K562 (cell line): ENCODE measurements around the gene ERICH2. TPM values are rescaled to one million over a fixed set of nuclear protein-coding genes. Genes with fewer than 3 reads are reported as not detected.

ENCODE experiments used
- ARID1B ChIP-seq: fragments of 450-650 bp; IDR thresholded peaks from 2 replicates; pipeline ENCODE4 v1.6.1; 2016; ENCODE audit warnings: antibody characterized with exemption, mild to moderate bottlenecking, inconsistent platforms
- DNMT1 ChIP-seq: fragments of 450-650 bp; IDR thresholded peaks from 2 replicates; pipeline ENCODE4 v1.6.1; 2016; ENCODE audit warnings: antibody characterized with exemption, mild to moderate bottlenecking
- ESRRA ChIP-seq: fragments of 450-650 bp; IDR thresholded peaks from 2 replicates; pipeline ENCODE4 v1.6.1; 2014; ENCODE audit warnings: low read depth, mild to moderate bottlenecking, moderate library complexity, borderline replicate concordance
- ETV1 ChIP-seq: fragments of 450-650 bp; conservative IDR thresholded peaks from 2 replicates; pipeline ENCODE4 v1.6.1; 2016; ENCODE audit warnings: missing genetic modification characterization, control low read depth, low read depth, missing compliant biosample characterization
- MTA1 ChIP-seq: fragments of 450-650 bp; IDR thresholded peaks from 2 replicates; pipeline ENCODE4 v1.6.1; 2017; ENCODE audit warnings: borderline replicate concordance
- NCOR1 ChIP-seq: fragments of 450-650 bp; IDR thresholded peaks from 2 replicates; pipeline ENCODE4 v1.6.1; 2016; ENCODE audit warnings: mild to moderate bottlenecking, moderate library complexity
- NRF1 ChIP-seq, 2 experiments: fragments of 450-650 bp; IDR thresholded peaks in 1 of 2; conservative IDR thresholded peaks in 1 of 2; 2 replicates each; pipeline ENCODE4 v1.6.1; 2014; ENCODE audit warnings: mild to moderate bottlenecking in 2 of 2
- OTX1 ChIP-seq: fragments of 450-650 bp; formaldehyde crosslinking; IDR thresholded peaks from 2 replicates; pipeline ENCODE4 v1.4.0; 2022; ENCODE audit warnings: mild to moderate bottlenecking
- TEAD4 ChIP-seq, 2 experiments: sonication (generic) in 1 of 2; formaldehyde crosslinking in 1 of 2; IDR thresholded peaks; 2 replicates each; pipeline versions ENCODE4 v1.6.1 to v1.8.0; 2012 to 2022; ENCODE audit warnings: borderline replicate concordance in 1 of 2, inconsistent platforms in 1 of 2, low read length in 1 of 2, mild to moderate bottlenecking in 1 of 2, missing genetic modification reagents in 1 of 2
- ZNF408 ChIP-seq: fragments of 250-450 bp; sonication (Bioruptor Pico); IDR thresholded peaks from 2 replicates; pipeline ENCODE4 v1.4.0; 2020; ENCODE audit warnings: low read depth, mild to moderate bottlenecking, moderate library complexity
- ZNF584 ChIP-seq: fragments of 200-800 bp; sonication (Bioruptor generic); IDR thresholded peaks from 2 replicates; pipeline ENCODE4 v1.6.1; 2016; ENCODE audit warnings: low read depth, mild to moderate bottlenecking, missing genetic modification characterization, missing compliant biosample characterization
- ZNF77 ChIP-seq: fragments of 250-450 bp; sonication (Bioruptor Pico); IDR thresholded peaks from 2 replicates; pipeline ENCODE4 v1.5.0; 2020
- polyA plus RNA-seq, 8 experiments: library from polyadenylated mRNA; depleted of rRNA in 4 of 8; stranded (reverse) in 5 of 8; unstranded in 3 of 8; fragments of >200 nt; fragmentation: Nextera tagmentation in 2 of 8; fragmentation: Illumina TruSeq in 1 of 8; extraction: Ambion mirVana in 2 of 8; extraction: Trizol in 1 of 8; gene quantifications; 2 replicates each; pipeline versions ENCODE4 v1.2.1 to v1.2.3, GENCODE V29; 2011 to 2014; ENCODE audit warnings: inconsistent platforms in 1 of 8, missing spikeins in 1 of 8
- total RNA-seq, 7 experiments: library from RNA; depleted of rRNA in 6 of 7; stranded (reverse); fragments of >200 nt in 6 of 7; fragmentation: Illumina TruSeq in 2 of 7; extraction: Trizol in 2 of 7; gene quantifications; 2 replicates each; pipeline versions ENCODE4 v1.2.1 to v1.2.3, GENCODE V29; 2011 to 2021; ENCODE audit warnings: low replicate concordance in 1 of 7
- TF ChIP-seq, protein P1 (sequence below): IDR thresholded peaks from 3 replicates; pipeline ENCODE4 v1.6.1; 2011; ENCODE audit warnings: borderline replicate concordance, mild to moderate bottlenecking, moderate library complexity; ENCODE audit not compliant: insufficient read length; ENCODE audit errors: extremely low read depth
- TF ChIP-seq, protein P2 (sequence below): sonication (generic); IDR thresholded peaks from 2 replicates; pipeline ENCODE4 v1.6.1; 2016
- TF ChIP-seq, protein P3 (sequence below): sonication (generic); formaldehyde crosslinking; IDR thresholded peaks from 2 replicates; pipeline ENCODE4 v1.8.0; 2023; ENCODE audit warnings: missing genetic modification reagents, mild to moderate bottlenecking, borderline replicate concordance
- TF ChIP-seq, protein P4 (sequence below): fragments of 250-450 bp; sonication (Bioruptor Pico); IDR thresholded peaks from 2 replicates; pipeline ENCODE4 v1.6.1; 2021; ENCODE audit warnings: mild to moderate bottlenecking
- TF ChIP-seq, protein P5 (sequence below): sonication (generic); formaldehyde crosslinking; IDR thresholded peaks from 2 replicates; pipeline ENCODE4 v1.9.0; 2022; ENCODE audit warnings: mild to moderate bottlenecking, missing genetic modification reagents

Gene ERICH2
- total and polyA plus RNA-seq, 9 of the 15 experiments (the other 6 are each of a cell fraction or from before 2014, with no cell fraction given): 0.85 to 2.4 (median 1.6) TPM

DNA sequence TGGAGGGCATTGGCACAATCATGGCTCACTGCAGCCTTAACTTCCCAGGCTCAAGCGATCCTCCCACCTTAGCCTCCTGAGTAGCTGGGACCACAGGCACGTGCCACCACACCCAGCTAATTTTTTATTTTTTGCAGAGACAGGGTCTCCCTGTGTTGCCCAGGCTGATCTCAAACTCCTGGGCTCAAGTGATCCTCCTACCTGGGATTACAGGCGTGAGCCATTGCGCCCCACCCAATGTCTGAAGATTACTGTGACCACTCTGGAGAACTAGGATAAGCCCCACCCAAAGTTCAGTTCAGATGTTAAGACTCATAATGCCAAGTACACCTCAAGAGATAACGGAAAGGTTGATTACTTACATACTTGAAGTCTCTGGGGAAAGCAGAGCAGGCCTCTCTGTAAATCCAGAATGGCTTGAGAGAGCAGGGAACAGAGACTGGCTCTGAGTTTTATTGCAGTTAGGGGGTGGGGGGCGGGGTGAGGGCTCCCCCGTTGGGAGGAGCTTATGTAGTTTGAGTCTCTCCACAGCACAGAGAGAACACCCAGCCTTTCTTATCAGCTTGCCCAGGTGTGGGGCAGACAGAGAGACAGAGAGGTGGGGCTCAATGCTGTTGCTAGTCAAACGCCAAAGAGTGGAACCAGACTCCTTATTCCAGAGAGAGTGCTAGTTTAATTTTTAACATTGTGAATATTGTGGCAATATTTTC is 26.5 kb upstream of the ERICH2 start (continued):
- TF ChIP-seq, protein P1, sequence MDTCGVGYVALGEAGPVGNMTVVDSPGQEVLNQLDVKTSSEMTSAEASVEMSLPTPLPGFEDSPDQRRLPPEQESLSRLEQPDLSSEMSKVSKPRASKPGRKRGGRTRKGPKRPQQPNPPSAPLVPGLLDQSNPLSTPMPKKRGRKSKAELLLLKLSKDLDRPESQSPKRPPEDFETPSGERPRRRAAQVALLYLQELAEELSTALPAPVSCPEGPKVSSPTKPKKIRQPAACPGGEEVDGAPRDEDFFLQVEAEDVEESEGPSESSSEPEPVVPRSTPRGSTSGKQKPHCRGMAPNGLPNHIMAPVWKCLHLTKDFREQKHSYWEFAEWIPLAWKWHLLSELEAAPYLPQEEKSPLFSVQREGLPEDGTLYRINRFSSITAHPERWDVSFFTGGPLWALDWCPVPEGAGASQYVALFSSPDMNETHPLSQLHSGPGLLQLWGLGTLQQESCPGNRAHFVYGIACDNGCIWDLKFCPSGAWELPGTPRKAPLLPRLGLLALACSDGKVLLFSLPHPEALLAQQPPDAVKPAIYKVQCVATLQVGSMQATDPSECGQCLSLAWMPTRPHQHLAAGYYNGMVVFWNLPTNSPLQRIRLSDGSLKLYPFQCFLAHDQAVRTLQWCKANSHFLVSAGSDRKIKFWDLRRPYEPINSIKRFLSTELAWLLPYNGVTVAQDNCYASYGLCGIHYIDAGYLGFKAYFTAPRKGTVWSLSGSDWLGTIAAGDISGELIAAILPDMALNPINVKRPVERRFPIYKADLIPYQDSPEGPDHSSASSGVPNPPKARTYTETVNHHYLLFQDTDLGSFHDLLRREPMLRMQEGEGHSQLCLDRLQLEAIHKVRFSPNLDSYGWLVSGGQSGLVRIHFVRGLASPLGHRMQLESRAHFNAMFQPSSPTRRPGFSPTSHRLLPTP: no peak
- TF ChIP-seq MTA1: no peak
- no peak for TF ChIP-seq ZNF77 (CRISPR knock-in tag)
- TF ChIP-seq, protein P2, sequence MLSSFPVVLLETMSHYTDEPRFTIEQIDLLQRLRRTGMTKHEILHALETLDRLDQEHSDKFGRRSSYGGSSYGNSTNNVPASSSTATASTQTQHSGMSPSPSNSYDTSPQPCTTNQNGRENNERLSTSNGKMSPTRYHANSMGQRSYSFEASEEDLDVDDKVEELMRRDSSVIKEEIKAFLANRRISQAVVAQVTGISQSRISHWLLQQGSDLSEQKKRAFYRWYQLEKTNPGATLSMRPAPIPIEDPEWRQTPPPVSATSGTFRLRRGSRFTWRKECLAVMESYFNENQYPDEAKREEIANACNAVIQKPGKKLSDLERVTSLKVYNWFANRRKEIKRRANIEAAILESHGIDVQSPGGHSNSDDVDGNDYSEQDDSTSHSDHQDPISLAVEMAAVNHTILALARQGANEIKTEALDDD: peak; percentile 87; the same call in 1 of the 2 replicates
- no peak for TF ChIP-seq ZNF408 (CRISPR knock-in tag)
- TF ChIP-seq, protein P3, sequence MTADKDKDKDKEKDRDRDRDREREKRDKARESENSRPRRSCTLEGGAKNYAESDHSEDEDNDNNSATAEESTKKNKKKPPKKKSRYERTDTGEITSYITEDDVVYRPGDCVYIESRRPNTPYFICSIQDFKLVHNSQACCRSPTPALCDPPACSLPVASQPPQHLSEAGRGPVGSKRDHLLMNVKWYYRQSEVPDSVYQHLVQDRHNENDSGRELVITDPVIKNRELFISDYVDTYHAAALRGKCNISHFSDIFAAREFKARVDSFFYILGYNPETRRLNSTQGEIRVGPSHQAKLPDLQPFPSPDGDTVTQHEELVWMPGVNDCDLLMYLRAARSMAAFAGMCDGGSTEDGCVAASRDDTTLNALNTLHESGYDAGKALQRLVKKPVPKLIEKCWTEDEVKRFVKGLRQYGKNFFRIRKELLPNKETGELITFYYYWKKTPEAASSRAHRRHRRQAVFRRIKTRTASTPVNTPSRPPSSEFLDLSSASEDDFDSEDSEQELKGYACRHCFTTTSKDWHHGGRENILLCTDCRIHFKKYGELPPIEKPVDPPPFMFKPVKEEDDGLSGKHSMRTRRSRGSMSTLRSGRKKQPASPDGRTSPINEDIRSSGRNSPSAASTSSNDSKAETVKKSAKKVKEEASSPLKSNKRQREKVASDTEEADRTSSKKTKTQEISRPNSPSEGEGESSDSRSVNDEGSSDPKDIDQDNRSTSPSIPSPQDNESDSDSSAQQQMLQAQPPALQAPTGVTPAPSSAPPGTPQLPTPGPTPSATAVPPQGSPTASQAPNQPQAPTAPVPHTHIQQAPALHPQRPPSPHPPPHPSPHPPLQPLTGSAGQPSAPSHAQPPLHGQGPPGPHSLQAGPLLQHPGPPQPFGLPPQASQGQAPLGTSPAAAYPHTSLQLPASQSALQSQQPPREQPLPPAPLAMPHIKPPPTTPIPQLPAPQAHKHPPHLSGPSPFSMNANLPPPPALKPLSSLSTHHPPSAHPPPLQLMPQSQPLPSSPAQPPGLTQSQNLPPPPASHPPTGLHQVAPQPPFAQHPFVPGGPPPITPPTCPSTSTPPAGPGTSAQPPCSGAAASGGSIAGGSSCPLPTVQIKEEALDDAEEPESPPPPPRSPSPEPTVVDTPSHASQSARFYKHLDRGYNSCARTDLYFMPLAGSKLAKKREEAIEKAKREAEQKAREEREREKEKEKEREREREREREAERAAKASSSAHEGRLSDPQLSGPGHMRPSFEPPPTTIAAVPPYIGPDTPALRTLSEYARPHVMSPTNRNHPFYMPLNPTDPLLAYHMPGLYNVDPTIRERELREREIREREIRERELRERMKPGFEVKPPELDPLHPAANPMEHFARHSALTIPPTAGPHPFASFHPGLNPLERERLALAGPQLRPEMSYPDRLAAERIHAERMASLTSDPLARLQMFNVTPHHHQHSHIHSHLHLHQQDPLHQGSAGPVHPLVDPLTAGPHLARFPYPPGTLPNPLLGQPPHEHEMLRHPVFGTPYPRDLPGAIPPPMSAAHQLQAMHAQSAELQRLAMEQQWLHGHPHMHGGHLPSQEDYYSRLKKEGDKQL (CRISPR knock-in tag): 0 out of 2 replicates have a peak, but pooled peaks have one; percentile 69
- TF ChIP-seq, protein P4, sequence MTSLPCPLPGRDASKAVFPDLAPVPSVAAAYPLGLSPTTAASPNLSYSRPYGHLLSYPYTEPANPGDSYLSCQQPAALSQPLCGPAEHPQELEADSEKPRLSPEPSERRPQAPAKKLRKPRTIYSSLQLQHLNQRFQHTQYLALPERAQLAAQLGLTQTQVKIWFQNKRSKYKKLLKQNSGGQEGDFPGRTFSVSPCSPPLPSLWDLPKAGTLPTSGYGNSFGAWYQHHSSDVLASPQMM: no peak
- no peak for TF ChIP-seq ETV1 (tag)
- TF ChIP-seq ARID1B: peak; percentile 90
- TF ChIP-seq TEAD4 (IDR thresholded peaks at IDR 0.05; ENCODE audit: low read length): peak; percentile 78
- no peak for TF ChIP-seq TEAD4 (CRISPR knock-in tag; IDR thresholded peaks at IDR 0.05; ENCODE audit: borderline replicate concordance)
- TF ChIP-seq OTX1: no peak
- TF ChIP-seq, protein P5, sequence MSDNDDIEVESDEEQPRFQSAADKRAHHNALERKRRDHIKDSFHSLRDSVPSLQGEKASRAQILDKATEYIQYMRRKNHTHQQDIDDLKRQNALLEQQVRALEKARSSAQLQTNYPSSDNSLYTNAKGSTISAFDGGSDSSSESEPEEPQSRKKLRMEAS (CRISPR knock-in tag): peak; percentile 51; the same call in 1 of the 2 replicates
- peak; percentile 83 for TF ChIP-seq NCOR1
- no peak for TF ChIP-seq DNMT1
- 0 out of 4 replicates have a peak, but pooled peaks have one; percentile 17 to 22 for TF ChIP-seq NRF1 (conservative IDR thresholded peaks at IDR 0.05 in 1 of 2, IDR thresholded peaks at IDR 0.05 in 1 of 2)
- no peak for TF ChIP-seq ESRRA
- TF ChIP-seq ZNF584 (CRISPR knock-in tag): no peak
